Measurements from ENCODE around the gene CTSS.

- TF ChIP-seq CTCF (conservative IDR thresholded peaks at IDR 0.05 in 1 of 2, IDR thresholded peaks at IDR 0.05 in 1 of 2; ENCODE audit: extremely low read depth in 1 of 2, insufficient read depth in 1 of 2, low read depth in 1 of 2, low read length in 2 of 2): no peak
- no peak for TF ChIP-seq EZH2 (IDR thresholded peaks at IDR 0.05; ENCODE audit: borderline replicate concordance, low read length)
Measured at GRCh38 chr1:150686275-150686674, 79.3 kb downstream of the CTSS start.

Measured in mammary epithelial cell (primary cell).